ENCODE measurements around the gene AAK1.
"Not testable (repeated sequence)": the region's sequence is repeated elsewhere in the genome, so short reads cannot be mapped to it uniquely, and the experiment has no call there.

The AAK1 gene

GRCh38 chr2:69618362-69618761 is 25.2 kb downstream of the AAK1 start:
- no peaks in the 10 kb centered on the region for H3K36me3 ChIP-seq (ENCODE audit: control insufficient read depth, insufficient read depth, low read length)
- H3K27ac ChIP-seq (ENCODE audit: low read length): no peak overlapping the region
- no peaks in the 10 kb centered on the region for H3K9me3 ChIP-seq (ENCODE audit: control insufficient read depth, insufficient read depth, low read length)
- DNase-seq (ENCODE audit: low read depth, low spot score): no peak
- H3K4me1 ChIP-seq (ENCODE audit: control insufficient read depth, insufficient read depth, low read length): 0 out of 2 replicates have a peak, but pooled peaks cover 3% of the 10 kb centered on the region
- H3K27me3 ChIP-seq (ENCODE audit: control insufficient read depth, insufficient read depth, low read length): no peaks in the 10 kb centered on the region
- H3K4me3 ChIP-seq (ENCODE audit: low read length): no peak overlapping the region
- no CpG with 5 or more reads among the region's 5 CpGs for WGBS (ENCODE audit: insufficient coverage, insufficient read length)

- Histone ChIP-seq H3K36me3 (ENCODE audit: control insufficient read depth, insufficient read depth, low read length) (no peaks in the 10 kb centered on the region), H3K9me3 (ENCODE audit: control insufficient read depth, insufficient read depth, low read length) (no peaks in the 10 kb centered on the region), H3K27me3 (ENCODE audit: control insufficient read depth, insufficient read depth, low read length) (no peaks in the 10 kb centered on the region), H3K4me3 (ENCODE audit: low read length) (no peak overlapping the region), H3K27ac (ENCODE audit: low read length) (no peak overlapping the region), H3K4me1 (ENCODE audit: control insufficient read depth, insufficient read depth, low read length) (0 out of 2 replicates have a peak, but pooled peaks cover 3% of the 10 kb centered on the region)
- WGBS (ENCODE audit: insufficient coverage, insufficient read length): no CpG with 5 or more reads among the region's 1 CpG
- DNase-seq (ENCODE audit: low read depth, low spot score): no peak
Measured at GRCh38 chr2:69617744-69618143, 25.8 kb downstream of the AAK1 start.

GRCh38 chr2:69616755-69617154 is 26.8 kb downstream of the AAK1 start:
- WGBS (ENCODE audit: insufficient coverage, insufficient read length): no CpG with 5 or more reads among the region's 1 CpG
- no peak for DNase-seq (ENCODE audit: low read depth, low spot score)

GRCh38 chr2:69615969-69616368 is 27.6 kb downstream of the AAK1 start:
- no peaks in the 10 kb centered on the region for H3K27me3 ChIP-seq (ENCODE audit: control insufficient read depth, insufficient read depth, low read length)
- H3K36me3 ChIP-seq (ENCODE audit: control insufficient read depth, insufficient read depth, low read length): no peaks in the 10 kb centered on the region
- no peak for DNase-seq (ENCODE audit: low read depth, low spot score)
- H3K27ac ChIP-seq (ENCODE audit: low read length): no peak overlapping the region
- H3K4me3 ChIP-seq (ENCODE audit: low read length): no peak overlapping the region
- WGBS (ENCODE audit: insufficient coverage, insufficient read length): no CpG with 5 or more reads among the region's 4 CpGs
- H3K4me1 ChIP-seq (ENCODE audit: control insufficient read depth, insufficient read depth, low read length): 0 out of 2 replicates have a peak, but pooled peaks cover 3% of the 10 kb centered on the region
- H3K9me3 ChIP-seq (ENCODE audit: control insufficient read depth, insufficient read depth, low read length): no peaks in the 10 kb centered on the region

More at GRCh38 chr2:69616755-69617154, 26.8 kb downstream of the AAK1 start:
- Histone ChIP-seq H3K4me1 (ENCODE audit: control insufficient read depth, insufficient read depth, low read length) (0 out of 2 replicates have a peak, but pooled peaks cover 3% of the 10 kb centered on the region), H3K36me3 (ENCODE audit: control insufficient read depth, insufficient read depth, low read length) (no peaks in the 10 kb centered on the region), H3K4me3 (ENCODE audit: low read length) (no peak overlapping the region), H3K27ac (ENCODE audit: low read length) (no peak overlapping the region), H3K27me3 (ENCODE audit: control insufficient read depth, insufficient read depth, low read length) (no peaks in the 10 kb centered on the region), H3K9me3 (ENCODE audit: control insufficient read depth, insufficient read depth, low read length) (no peaks in the 10 kb centered on the region)

- Histone ChIP-seq H3K27ac (ENCODE audit: low read length) (no peak overlapping the region), H3K9me3 (ENCODE audit: control insufficient read depth, insufficient read depth, low read length) (no peaks in the 10 kb centered on the region), H3K4me1 (ENCODE audit: control insufficient read depth, insufficient read depth, low read length) (0 out of 2 replicates have a peak, but pooled peaks cover 3% of the 10 kb centered on the region), H3K36me3 (ENCODE audit: control insufficient read depth, insufficient read depth, low read length) (no peaks in the 10 kb centered on the region), H3K4me3 (ENCODE audit: low read length) (no peak overlapping the region), H3K27me3 (ENCODE audit: control insufficient read depth, insufficient read depth, low read length) (no peaks in the 10 kb centered on the region)
- DNase-seq (ENCODE audit: low read depth, low spot score): no peak
- no CpG with 5 or more reads among the region's 7 CpGs for WGBS (ENCODE audit: insufficient coverage, insufficient read length)
Measured at GRCh38 chr2:69615078-69615625, 28.4 kb downstream of the AAK1 start.

- Histone ChIP-seq H3K36me3 (ENCODE audit: control insufficient read depth, insufficient read depth, low read length) (no peaks in the 10 kb centered on the region), H3K27me3 (ENCODE audit: control insufficient read depth, insufficient read depth, low read length) (no peaks in the 10 kb centered on the region), H3K4me3 (ENCODE audit: low read length) (no peak overlapping the region), H3K4me1 (ENCODE audit: control insufficient read depth, insufficient read depth, low read length) (no peaks in the 10 kb centered on the region; the same call in 1 of the 2 replicates), H3K27ac (ENCODE audit: low read length) (no peak overlapping the region), H3K9me3 (ENCODE audit: control insufficient read depth, insufficient read depth, low read length) (no peaks in the 10 kb centered on the region)
- DNase-seq (ENCODE audit: low read depth, low spot score): no peak
Measured at GRCh38 chr2:69612707-69613106, 30.8 kb downstream of the AAK1 start.

- Histone ChIP-seq H3K36me3 (ENCODE audit: control insufficient read depth, insufficient read depth, low read length) (no peaks in the 10 kb centered on the region), H3K27me3 (ENCODE audit: control insufficient read depth, insufficient read depth, low read length) (no peaks in the 10 kb centered on the region), H3K27ac (ENCODE audit: low read length) (no peak overlapping the region), H3K9me3 (ENCODE audit: control insufficient read depth, insufficient read depth, low read length) (no peaks in the 10 kb centered on the region), H3K4me3 (ENCODE audit: low read length) (no peak overlapping the region), H3K4me1 (ENCODE audit: control insufficient read depth, insufficient read depth, low read length) (no peaks in the 10 kb centered on the region; the same call in 1 of the 2 replicates)
- no peak for DNase-seq (ENCODE audit: low read depth, low spot score)
- no CpG with 5 or more reads among the region's 3 CpGs for WGBS (ENCODE audit: insufficient coverage, insufficient read length)
Measured at GRCh38 chr2:69612200-69612599, 31.3 kb downstream of the AAK1 start.

- Histone ChIP-seq H3K36me3 (ENCODE audit: control insufficient read depth, insufficient read depth, low read length) (no peaks in the 10 kb centered on the region), H3K4me1 (ENCODE audit: control insufficient read depth, insufficient read depth, low read length) (no peaks in the 10 kb centered on the region; the same call in 1 of the 2 replicates), H3K9me3 (ENCODE audit: control insufficient read depth, insufficient read depth, low read length) (no peaks in the 10 kb centered on the region), H3K27me3 (ENCODE audit: control insufficient read depth, insufficient read depth, low read length) (no peaks in the 10 kb centered on the region), H3K27ac (ENCODE audit: low read length) (no peak overlapping the region), H3K4me3 (ENCODE audit: low read length) (no peak overlapping the region)
- no peak for DNase-seq (ENCODE audit: low read depth, low spot score)
- no CpG with 5 or more reads among the region's 2 CpGs for WGBS (ENCODE audit: insufficient coverage, insufficient read length)
Measured at GRCh38 chr2:69608109-69608508, 35.4 kb downstream of the AAK1 start.

GRCh38 chr2:69606771-69607170 is 36.8 kb downstream of the AAK1 start:
- not testable (repeated sequence) for H3K36me3 ChIP-seq (ENCODE audit: control insufficient read depth, insufficient read depth, low read length); H3K4me1 ChIP-seq (ENCODE audit: control insufficient read depth, insufficient read depth, low read length); H3K4me3 ChIP-seq (ENCODE audit: low read length); H3K27ac ChIP-seq (ENCODE audit: low read length); DNase-seq (ENCODE audit: low read depth, low spot score); H3K27me3 ChIP-seq (ENCODE audit: control insufficient read depth, insufficient read depth, low read length); H3K9me3 ChIP-seq (ENCODE audit: control insufficient read depth, insufficient read depth, low read length)
- 100% methylated on average over 1 of the region's 7 CpGs for WGBS (ENCODE audit: insufficient coverage, insufficient read length)

GRCh38 chr2:69605284-69605683 is 38.3 kb downstream of the AAK1 start:
- WGBS (ENCODE audit: insufficient coverage, insufficient read length): no CpG with 5 or more reads among the region's 4 CpGs
- Histone ChIP-seq H3K4me3 (ENCODE audit: low read length) (no peak overlapping the region), H3K4me1 (ENCODE audit: control insufficient read depth, insufficient read depth, low read length) (no peaks in the 10 kb centered on the region; the same call in 1 of the 2 replicates), H3K27me3 (ENCODE audit: control insufficient read depth, insufficient read depth, low read length) (no peaks in the 10 kb centered on the region), H3K27ac (ENCODE audit: low read length) (no peak overlapping the region), H3K36me3 (ENCODE audit: control insufficient read depth, insufficient read depth, low read length) (no peaks in the 10 kb centered on the region), H3K9me3 (ENCODE audit: control insufficient read depth, insufficient read depth, low read length) (no peaks in the 10 kb centered on the region)
- no peak for DNase-seq (ENCODE audit: low read depth, low spot score)

GRCh38 chr2:69604836-69605235 is 38.7 kb downstream of the AAK1 start:
- no peaks in the 10 kb centered on the region; the same call in 1 of the 2 replicates for H3K4me1 ChIP-seq (ENCODE audit: control insufficient read depth, insufficient read depth, low read length)
- H3K27ac ChIP-seq (ENCODE audit: low read length): no peak overlapping the region
- DNase-seq (ENCODE audit: low read depth, low spot score): no peak
- no CpG with 5 or more reads among the region's 1 CpG for WGBS (ENCODE audit: insufficient coverage, insufficient read length)
- no peaks in the 10 kb centered on the region for H3K27me3 ChIP-seq (ENCODE audit: control insufficient read depth, insufficient read depth, low read length)
- H3K9me3 ChIP-seq (ENCODE audit: control insufficient read depth, insufficient read depth, low read length): no peaks in the 10 kb centered on the region
- H3K36me3 ChIP-seq (ENCODE audit: control insufficient read depth, insufficient read depth, low read length): no peaks in the 10 kb centered on the region
- no peak overlapping the region for H3K4me3 ChIP-seq (ENCODE audit: low read length)

Data from iPS DF 6.9 (cell line).